Astrocyte of the spinal cord (primary cell): ENCODE data around the gene ELMO1.

Source experiments
- DNase-seq: peaks from one replicate; pipeline ENCODE4 v3.0.0; 2011; ENCODE audit warnings: low read depth, low spot score
- H3K4me3 ChIP-seq: 2 replicates; pipeline ENCODE4 v1.5.1; 2011; ENCODE audit warnings: low read depth, mild to moderate bottlenecking, low read length, moderate library complexity
- CTCF ChIP-seq: IDR thresholded peaks from 2 replicates; pipeline ENCODE4 v1.5.1; 2012; ENCODE audit warnings: low read depth, mild to moderate bottlenecking, low read length, inconsistent platforms
- in situ Hi-C: cut with HindIII; loops from 2 replicates; pipeline ENCODE4 v1.10.0; 2017; ENCODE audit warnings: low sequenced_read_pairs

Gene ELMO1

GRCh38 chr7:37289367-37289766 is 159.3 kb downstream of the ELMO1 start:
- H3K4me3 ChIP-seq: no peak overlapping the region
- in situ Hi-C loops: no loop called here
- no peak for TF ChIP-seq CTCF
- DNase-seq: no peak

- TF ChIP-seq CTCF: no peak
- in situ Hi-C loops: no loop called here
- DNase-seq: no peak
- no peak overlapping the region for H3K4me3 ChIP-seq
These were observed 161.4 kb downstream of the ELMO1 start for GRCh38 chr7:37287131-37287855.

GRCh38 chr7:37286454-37286832 is 162.2 kb downstream of the ELMO1 start:
- no peak overlapping the region for H3K4me3 ChIP-seq
- in situ Hi-C loops: no loop called here
- no peak for TF ChIP-seq CTCF
- no peak for DNase-seq

GRCh38 chr7:37285706-37286453 is 162.8 kb downstream of the ELMO1 start:
- in situ Hi-C loops: no loop called here

GRCh38 chr7:37284805-37285231 is 163.8 kb downstream of the ELMO1 start:
- H3K4me3 ChIP-seq: no peak overlapping the region
- DNase-seq: no peak
- in situ Hi-C loops: no loop called here
- peak; percentile 30 for TF ChIP-seq CTCF

More at GRCh38 chr7:37285706-37286453, 162.8 kb downstream of the ELMO1 start:
- H3K4me3 ChIP-seq: no peak overlapping the region
- TF ChIP-seq CTCF: no peak
- no peak for DNase-seq

- DNase-seq: no peak
- H3K4me3 ChIP-seq: no peak overlapping the region
- in situ Hi-C loops: no loop called here
- no peak for TF ChIP-seq CTCF
These were observed 164.4 kb downstream of the ELMO1 start for GRCh38 chr7:37284285-37284684.
